Measurements from ENCODE around the gene C2orf76. TPM values are rescaled to one million over a fixed set of nuclear protein-coding genes. Genes with fewer than 3 reads are reported as not detected.
A peak's percentile ranks its signal among the peaks of the same experiment; 100 is the strongest.

The C2orf76 gene
- total RNA-seq, 4 donors from 2014 or later = 6.7 to 10.6 (median 9.3) TPM

- Histone ChIP-seq H3K36me3 (no peaks in the 10 kb centered on the region), H3K4me1 (peaks cover 2% of the 10 kb centered on the region), H3K27me3 (no peaks in the 10 kb centered on the region), H3K9me3 (no peaks in the 10 kb centered on the region), H3K27ac (no peak overlapping the region), H3K4me3 (no peak overlapping the region)
- TF ChIP-seq, protein P1, sequence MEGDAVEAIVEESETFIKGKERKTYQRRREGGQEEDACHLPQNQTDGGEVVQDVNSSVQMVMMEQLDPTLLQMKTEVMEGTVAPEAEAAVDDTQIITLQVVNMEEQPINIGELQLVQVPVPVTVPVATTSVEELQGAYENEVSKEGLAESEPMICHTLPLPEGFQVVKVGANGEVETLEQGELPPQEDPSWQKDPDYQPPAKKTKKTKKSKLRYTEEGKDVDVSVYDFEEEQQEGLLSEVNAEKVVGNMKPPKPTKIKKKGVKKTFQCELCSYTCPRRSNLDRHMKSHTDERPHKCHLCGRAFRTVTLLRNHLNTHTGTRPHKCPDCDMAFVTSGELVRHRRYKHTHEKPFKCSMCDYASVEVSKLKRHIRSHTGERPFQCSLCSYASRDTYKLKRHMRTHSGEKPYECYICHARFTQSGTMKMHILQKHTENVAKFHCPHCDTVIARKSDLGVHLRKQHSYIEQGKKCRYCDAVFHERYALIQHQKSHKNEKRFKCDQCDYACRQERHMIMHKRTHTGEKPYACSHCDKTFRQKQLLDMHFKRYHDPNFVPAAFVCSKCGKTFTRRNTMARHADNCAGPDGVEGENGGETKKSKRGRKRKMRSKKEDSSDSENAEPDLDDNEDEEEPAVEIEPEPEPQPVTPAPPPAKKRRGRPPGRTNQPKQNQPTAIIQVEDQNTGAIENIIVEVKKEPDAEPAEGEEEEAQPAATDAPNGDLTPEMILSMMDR (IDR thresholded peaks at IDR 0.05) = no peak
- TF ChIP-seq EP300 (IDR thresholded peaks at IDR 0.05) = no peak
- no peak for TF ChIP-seq POLR2A (IDR thresholded peaks at IDR 0.05)
- TF ChIP-seq POLR2AphosphoS5 (IDR thresholded peaks at IDR 0.05) = no peak
- WGBS = 82% methylated on average over 5 of the region's 6 CpGs
- no peak for DNase-seq (ENCODE audit: low spot score in 2 of 2)
Measured at GRCh38 chr2:119397196-119397595, 30.6 kb upstream of the C2orf76 start.

- WGBS = 89% methylated on average over 3 of the region's 3 CpGs
- Histone ChIP-seq H3K9me3 (no peaks in the 10 kb centered on the region), H3K36me3 (no peaks in the 10 kb centered on the region), H3K4me1 (peaks cover 15% of the 10 kb centered on the region), H3K4me3 (no peak overlapping the region), H3K27me3 (no peaks in the 10 kb centered on the region), H3K27ac (no peak overlapping the region)
- TF ChIP-seq POLR2AphosphoS5 (IDR thresholded peaks at IDR 0.05) (no peak), EP300 (IDR thresholded peaks at IDR 0.05) (no peak), POLR2A (IDR thresholded peaks at IDR 0.05) (no peak)
- TF ChIP-seq, protein P1 (IDR thresholded peaks at IDR 0.05) = no peak
- no peak for DNase-seq (ENCODE audit: low spot score in 2 of 2)
Measured at GRCh38 chr2:119393971-119394748, 27.5 kb upstream of the C2orf76 start.

DNA sequence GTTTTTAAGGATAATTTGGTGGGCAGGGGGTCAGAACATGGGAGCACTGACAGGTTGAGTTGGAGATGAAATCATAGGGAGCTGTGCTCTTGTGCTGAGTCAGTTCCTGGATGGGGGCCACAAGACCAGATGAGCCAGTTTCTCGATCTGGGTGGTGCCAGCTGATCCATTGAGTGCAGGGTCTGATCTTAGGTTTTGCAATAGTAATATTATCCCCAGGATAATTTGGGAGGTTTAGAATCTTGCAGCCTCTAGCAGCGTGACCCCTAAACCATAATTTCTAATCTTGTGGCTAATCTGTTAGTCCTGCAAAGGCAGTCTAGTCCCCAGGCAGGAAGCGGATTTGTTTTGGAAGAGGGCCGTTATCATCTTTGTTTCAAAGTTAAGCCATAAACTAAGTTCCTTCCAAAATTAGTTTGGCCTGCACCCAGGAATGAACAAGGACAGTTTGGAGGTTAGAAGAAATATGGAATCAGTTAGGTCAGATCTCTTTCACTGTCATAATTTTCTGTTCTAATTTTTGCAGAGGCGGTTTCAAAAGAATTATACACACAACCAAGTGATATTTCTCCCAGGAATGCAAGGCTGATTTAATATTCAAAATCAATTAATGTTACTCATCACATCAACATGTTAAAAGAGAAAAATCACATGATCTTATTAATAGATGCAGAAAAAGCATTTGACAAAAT lies 23.1 kb upstream of the C2orf76 start:
- H3K27ac ChIP-seq = peak overlapping the region; percentile 81
- no peaks in the 10 kb centered on the region for H3K27me3 ChIP-seq
- 8% methylated on average over 5 of the region's 5 CpGs for WGBS
- DNase-seq (ENCODE audit: low spot score in 2 of 2) = peak in 1 of 2 donors; percentile 81
- no peaks in the 10 kb centered on the region for H3K36me3 ChIP-seq
- H3K9me3 ChIP-seq = no peaks in the 10 kb centered on the region
- no peak overlapping the region for H3K4me3 ChIP-seq
- peaks cover 37% of the 10 kb centered on the region for H3K4me1 ChIP-seq
- no peak for TF ChIP-seq POLR2A (IDR thresholded peaks at IDR 0.05)
- TF ChIP-seq EP300 (IDR thresholded peaks at IDR 0.05) = no peak
- no peak for TF ChIP-seq POLR2AphosphoS5 (IDR thresholded peaks at IDR 0.05)
- TF ChIP-seq, protein P1 (IDR thresholded peaks at IDR 0.05) = no peak

- Histone ChIP-seq H3K4me3 (no peak overlapping the region), H3K4me1 (peaks cover 49% of the 10 kb centered on the region), H3K27ac (peak overlapping the region; percentile 81), H3K27me3 (no peaks in the 10 kb centered on the region), H3K36me3 (no peaks in the 10 kb centered on the region), H3K9me3 (no peaks in the 10 kb centered on the region)
- 14% methylated on average over 9 of the region's 9 CpGs for WGBS
- peak; percentile 84 to 91 for DNase-seq (ENCODE audit: low spot score in 2 of 2)
- TF ChIP-seq POLR2A (IDR thresholded peaks at IDR 0.05) = no peak
- TF ChIP-seq EP300 (IDR thresholded peaks at IDR 0.05) = no peak
- TF ChIP-seq POLR2AphosphoS5 (IDR thresholded peaks at IDR 0.05) = peak in 2 of 3 donors; percentile 26 to 27
- TF ChIP-seq, protein P1 (IDR thresholded peaks at IDR 0.05) = peak; percentile 7 to 24
Measured at GRCh38 chr2:119387381-119388129, 20.9 kb upstream of the C2orf76 start.
